ENCODE results near the gene C18orf54. TPM values are rescaled to one million over a fixed set of nuclear protein-coding genes. Genes with fewer than 3 reads are reported as not detected.
"Not testable (repeated sequence)": the region's sequence is repeated elsewhere in the genome, so short reads cannot be mapped to it uniquely, and the experiment has no call there.

C18orf54 gene
- polyA plus RNA-seq (2012; ENCODE audit: insufficient read depth, insufficient read length), result 8.3 TPM

GRCh38 chr18:54357660-54358494 lies at the start of gene C18orf54, which contains the start of gene STARD6:
Gene C18orf54 (plus strand): TSS chr18:54357906. CDS start chr18:54360573, 2,667 bp downstream.
Gene STARD6 (minus strand): TSS chr18:54357858. CDS start chr18:54354573, 3,285 bp downstream.
- H3K4me3 ChIP-seq (ENCODE audit: low read length), result peak within 1 kb of the TSS; percentile 90
- DNase-seq (ENCODE audit: low read depth, low spot score), result peak; percentile 89

DNA sequence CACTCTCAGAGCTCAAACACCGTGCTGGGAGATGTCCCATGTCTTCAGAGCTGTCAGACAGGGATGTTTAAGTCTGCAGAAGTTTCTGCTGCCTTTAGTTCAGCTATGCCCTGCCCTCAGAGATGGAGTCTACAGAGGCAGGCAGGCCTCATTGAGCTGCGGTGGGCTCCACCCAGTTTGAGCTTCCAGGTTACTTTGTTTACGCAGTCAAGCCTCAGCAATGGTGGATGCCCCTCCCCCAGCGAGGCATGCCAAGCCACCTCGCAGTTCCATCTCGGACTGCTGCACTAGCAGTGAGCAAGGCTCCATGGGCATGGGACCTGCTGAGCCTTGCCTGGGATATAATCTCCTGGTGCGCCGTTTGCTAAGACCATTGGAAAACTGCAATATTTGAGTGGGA lies 48.1 kb upstream of the C18orf54 start:
- not testable (repeated sequence) for DNase-seq (ENCODE audit: low read depth, low spot score); H3K4me3 ChIP-seq (ENCODE audit: low read length)

DNA sequence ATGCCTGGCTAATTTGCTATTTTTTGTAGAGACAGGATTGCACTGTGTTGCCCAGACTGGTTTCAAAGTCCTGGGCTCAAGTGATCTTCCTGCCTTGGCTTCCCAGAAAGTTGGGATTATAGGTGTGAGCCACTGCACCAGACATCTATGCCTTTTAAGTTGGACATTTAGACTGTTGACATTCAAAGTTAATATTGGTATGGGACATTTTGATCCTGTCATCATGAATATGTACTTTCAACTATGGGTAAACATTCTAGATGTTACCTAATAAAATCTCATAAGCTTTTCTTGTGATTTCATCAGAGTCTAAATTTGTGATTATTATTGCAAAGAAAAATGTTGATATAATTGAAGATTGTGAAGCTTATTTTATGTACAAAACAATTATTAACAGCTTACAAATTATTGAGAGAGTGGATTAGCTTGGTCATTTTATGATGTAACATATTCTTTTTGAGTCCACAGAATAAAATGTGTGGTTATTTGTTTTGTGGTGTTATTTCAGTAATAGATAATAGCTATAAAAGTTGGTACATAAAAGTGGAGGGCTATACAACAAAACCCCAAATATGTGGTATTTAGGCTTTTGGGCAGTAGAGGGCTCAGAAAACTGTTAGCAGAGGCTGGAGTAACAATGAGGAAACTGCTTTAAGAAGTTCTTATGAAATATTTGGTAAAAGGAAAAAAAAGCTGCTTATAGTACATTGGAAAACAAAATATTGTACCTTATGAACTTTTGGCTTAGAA lies 41.5 kb upstream of the C18orf54 start:
- DNase-seq (ENCODE audit: low read depth, low spot score), result no peak
- H3K4me3 ChIP-seq (ENCODE audit: low read length), result no peak overlapping the region

DNA sequence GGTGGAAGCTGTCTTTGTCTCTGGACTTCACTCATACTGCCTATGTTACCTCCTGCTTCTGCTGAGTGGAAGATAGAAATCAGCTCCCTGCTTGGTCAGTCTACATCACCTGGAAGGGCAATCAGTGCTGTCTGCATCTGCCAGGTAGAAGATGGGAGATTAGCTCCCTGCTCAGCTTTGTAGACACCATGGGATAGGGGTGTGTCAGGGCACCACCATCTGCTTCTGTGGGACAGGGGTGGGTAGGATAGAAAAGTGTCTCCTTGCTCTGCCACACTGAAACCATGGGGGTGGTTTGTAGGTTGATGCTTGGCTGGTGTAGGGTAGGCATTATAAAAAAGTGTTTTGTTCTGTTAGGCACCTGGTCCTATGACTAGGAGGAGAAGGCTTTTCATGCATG lies 34.1 kb upstream of the C18orf54 start:
- H3K4me3 ChIP-seq (ENCODE audit: low read length), result no peak overlapping the region
- no peak for DNase-seq (ENCODE audit: low read depth, low spot score)

- no peak overlapping the region for H3K4me3 ChIP-seq (ENCODE audit: low read length)
- no peak for DNase-seq (ENCODE audit: low read depth, low spot score)
Observed at GRCh38 chr18:54323970-54324369, 33.7 kb upstream of the C18orf54 start.

DNA sequence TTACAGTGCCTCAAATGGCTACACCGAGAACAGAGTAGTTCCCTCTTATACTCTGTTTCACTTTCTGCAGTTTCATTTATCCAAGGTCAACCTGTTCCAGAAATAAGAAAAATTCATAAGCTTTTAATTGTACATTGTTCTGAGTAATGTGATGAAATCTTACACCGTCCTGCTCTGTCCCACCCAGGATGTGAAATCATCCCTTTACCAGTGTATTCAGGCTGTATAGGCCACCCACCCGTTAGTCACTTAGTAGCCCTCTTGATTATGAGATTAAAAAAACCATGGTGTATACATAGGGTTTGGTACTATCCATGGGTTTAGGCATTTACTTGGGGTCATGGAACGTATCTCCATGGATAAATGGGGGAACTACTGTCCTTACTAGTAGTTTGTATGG lies 29.9 kb upstream of the C18orf54 start:
- H3K4me3 ChIP-seq (ENCODE audit: low read length), result no peak overlapping the region
- DNase-seq (ENCODE audit: low read depth, low spot score), result no peak

DNA sequence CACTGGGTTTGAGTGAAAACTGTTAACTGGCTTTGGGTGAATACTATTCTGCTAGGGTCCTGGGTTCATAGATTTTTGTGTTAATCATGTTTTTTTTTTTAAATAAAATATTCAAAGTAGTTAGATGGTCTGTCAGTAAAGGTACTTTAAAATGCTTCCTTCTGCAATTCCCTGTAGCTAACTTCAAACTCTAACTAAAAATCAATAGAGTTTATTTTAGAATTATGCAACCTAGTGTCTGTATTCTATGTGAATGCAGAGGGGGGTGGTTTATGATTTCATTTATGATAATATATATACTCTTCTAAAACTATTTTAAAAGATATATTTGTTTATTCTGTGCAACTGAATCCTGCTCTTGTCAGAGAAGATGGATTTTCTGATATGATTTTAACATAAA lies 27.9 kb upstream of the C18orf54 start:
- no peak for DNase-seq (ENCODE audit: low read depth, low spot score)

DNA sequence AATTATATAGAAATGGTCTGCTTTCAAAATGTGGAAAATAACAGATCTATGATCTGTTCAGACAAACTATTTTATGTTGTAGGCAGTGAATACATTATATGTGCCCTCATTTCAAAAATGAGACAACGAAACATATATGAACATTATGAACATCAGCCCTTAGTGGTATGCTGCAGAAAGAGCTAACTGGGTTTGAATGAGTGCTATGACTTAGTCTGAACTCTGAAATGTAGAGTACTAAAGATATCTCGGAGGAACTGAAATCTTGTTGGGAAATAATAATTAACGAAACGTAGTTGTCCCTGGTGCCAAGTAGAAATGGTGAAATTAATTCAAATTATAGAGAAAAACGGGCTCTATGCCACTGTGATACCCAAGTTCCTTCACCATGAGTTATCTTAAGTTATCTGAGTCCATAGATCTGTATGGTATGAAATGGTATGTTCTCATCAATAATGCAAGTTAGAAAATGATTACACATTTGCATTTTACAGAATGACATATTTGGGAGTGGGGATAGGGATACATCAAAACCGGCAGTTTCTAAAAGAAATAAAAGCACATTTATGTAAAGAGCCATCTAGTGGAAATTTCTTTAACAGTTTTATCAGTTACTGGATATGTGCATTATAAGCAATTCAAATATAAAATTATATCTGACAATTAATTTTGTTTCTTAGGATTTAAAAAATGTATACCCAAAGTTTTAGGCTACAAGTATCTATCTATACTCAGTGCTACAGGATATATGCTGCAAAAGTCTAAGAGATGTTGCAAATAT lies 26.7 kb upstream of the C18orf54 start:
- no peak for DNase-seq (ENCODE audit: low read depth, low spot score)
- no peak overlapping the region for H3K4me3 ChIP-seq (ENCODE audit: low read length)

More for the DNA sequence above, 27.9 kb upstream of the C18orf54 start:
- no peak overlapping the region for H3K4me3 ChIP-seq (ENCODE audit: low read length)

GRCh38 chr18:54335638-54336173 lies 22.0 kb upstream of the C18orf54 start:
- no peak overlapping the region for H3K4me3 ChIP-seq (ENCODE audit: low read length)
- no peak for DNase-seq (ENCODE audit: low read depth, low spot score)

- no peak for DNase-seq (ENCODE audit: low read depth, low spot score)
- no peak overlapping the region for H3K4me3 ChIP-seq (ENCODE audit: low read length)
Observed at GRCh38 chr18:54338230-54338629, 19.5 kb upstream of the C18orf54 start.

DNA sequence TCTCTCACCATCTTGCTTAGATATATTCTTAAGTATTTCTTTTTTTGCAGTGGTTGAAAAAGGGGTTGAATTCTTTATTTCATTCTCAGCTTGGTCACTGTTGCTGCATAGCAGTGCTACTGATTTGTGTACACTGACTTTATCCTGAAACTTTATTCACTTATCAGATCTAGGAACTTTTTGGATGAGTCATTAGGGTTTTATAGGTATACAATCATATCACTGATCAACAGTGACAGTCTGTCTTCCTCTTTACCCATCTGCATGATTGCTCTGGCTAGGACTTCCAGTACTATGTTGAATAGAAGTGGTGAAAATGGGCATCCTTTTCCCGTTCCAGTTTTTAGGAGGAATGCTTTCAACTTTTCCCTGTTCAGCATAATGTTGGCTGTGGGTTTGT lies 6.5 kb upstream of the C18orf54 start:
- DNase-seq (ENCODE audit: low read depth, low spot score), result no peak
- H3K4me3 ChIP-seq (ENCODE audit: low read length), result no peak overlapping the region

GRCh38 chr18:54357082-54357659 lies 535 bp upstream of the C18orf54 start:
- peak; percentile 18 for DNase-seq (ENCODE audit: low read depth, low spot score)

DNA sequence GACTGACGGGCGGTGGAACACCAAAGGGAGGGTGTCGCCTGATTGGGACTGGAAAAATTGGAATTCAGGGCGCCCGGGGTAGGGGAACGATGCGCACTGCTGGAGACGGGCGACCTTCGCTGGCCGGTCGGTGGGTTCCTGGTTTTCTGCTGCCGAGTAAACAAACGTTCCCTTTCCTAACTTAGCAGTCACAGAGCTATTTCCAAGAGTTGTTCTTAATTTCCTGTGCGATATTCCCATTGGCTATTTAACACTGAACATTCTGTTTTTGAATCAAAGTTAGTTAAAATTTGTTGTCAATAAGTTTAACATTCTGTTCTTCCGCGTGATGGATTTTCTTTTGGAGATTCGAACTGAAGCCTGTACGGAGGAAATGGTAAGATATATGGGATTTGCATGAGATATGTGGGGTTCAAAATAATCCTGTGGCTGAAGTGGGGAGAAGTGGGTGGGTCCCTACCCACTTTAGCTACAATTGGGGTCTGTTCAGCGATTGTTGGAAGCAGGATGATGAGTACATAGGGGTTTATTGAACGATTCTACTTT lies 862 bp downstream of the C18orf54 start:
- DNase-seq (ENCODE audit: low read depth, low spot score), result no peak
- peak overlapping the region; percentile 90 for H3K4me3 ChIP-seq (ENCODE audit: low read length)

More at GRCh38 chr18:54357082-54357659, 535 bp upstream of the C18orf54 start:
- H3K4me3 ChIP-seq (ENCODE audit: low read length), result peak overlapping the region; percentile 90

- DNase-seq (ENCODE audit: low read depth, low spot score), result no peak
Observed at GRCh38 chr18:54359233-54359632, 1.5 kb downstream of the C18orf54 start.

DNA sequence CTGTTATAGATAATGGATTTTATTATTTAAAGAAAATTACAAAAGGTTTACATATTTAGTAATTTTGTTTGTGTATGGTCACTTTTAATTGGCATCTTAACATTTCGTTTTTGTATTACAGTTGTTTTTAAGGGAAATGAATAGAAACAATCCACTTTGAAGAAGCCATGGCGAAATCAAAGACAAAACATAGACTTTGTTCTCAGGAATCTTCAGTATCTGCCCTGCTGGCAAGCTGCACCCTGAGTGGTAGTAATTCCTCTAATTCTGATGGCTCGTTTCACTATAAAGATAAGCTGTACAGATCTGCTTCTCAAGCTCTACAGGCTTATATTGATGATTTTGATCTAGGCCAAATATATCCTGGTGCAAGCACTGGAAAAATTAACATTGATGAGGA lies 2.7 kb downstream of the C18orf54 start:
- no peak overlapping the region for H3K4me3 ChIP-seq (ENCODE audit: low read length)
- DNase-seq (ENCODE audit: low read depth, low spot score), result no peak

More at GRCh38 chr18:54359233-54359632, 1.5 kb downstream of the C18orf54 start:
- no peak overlapping the region for H3K4me3 ChIP-seq (ENCODE audit: low read length)

DNA sequence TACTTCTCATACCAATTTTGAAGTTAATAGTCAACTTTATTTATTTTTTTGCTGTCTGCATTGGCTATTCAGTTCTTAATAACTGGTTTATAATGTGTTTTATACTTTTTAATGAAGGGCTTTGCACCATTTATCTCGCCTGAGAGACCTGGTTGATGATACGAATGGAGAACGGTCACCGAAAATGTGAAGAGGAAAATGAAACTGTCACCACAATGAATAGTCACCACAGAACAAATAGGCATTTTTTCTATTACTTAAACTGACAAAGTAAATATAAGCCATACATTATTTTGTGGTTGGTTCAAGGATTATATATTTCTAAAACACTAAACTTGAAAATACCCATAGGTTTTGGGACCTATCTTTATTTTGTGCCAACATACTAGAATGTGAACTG lies 20.4 kb downstream of the C18orf54 start:
- no peak overlapping the region for H3K4me3 ChIP-seq (ENCODE audit: low read length)
- no peak for DNase-seq (ENCODE audit: low read depth, low spot score)

DNA sequence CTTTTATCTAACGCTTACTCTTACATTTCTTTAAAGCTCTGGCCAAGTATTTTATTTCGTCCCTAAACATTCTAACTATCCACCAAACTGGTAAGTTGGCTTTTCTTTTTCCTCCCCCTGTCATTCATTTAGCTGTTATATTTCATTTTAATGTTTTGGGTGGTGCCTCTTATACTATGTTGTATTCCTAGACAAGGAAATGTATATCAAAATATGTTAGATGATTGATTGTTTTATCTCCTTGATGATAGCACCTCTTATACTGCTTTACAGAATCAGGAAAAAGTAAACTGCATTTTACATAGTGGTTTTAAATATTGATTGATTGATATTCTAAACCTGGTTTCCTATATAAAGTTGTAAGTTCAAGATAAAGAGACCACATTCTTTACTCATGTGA lies 23.9 kb downstream of the C18orf54 start:
- no peak overlapping the region for H3K4me3 ChIP-seq (ENCODE audit: low read length)
- DNase-seq (ENCODE audit: low read depth, low spot score), result no peak

DNA sequence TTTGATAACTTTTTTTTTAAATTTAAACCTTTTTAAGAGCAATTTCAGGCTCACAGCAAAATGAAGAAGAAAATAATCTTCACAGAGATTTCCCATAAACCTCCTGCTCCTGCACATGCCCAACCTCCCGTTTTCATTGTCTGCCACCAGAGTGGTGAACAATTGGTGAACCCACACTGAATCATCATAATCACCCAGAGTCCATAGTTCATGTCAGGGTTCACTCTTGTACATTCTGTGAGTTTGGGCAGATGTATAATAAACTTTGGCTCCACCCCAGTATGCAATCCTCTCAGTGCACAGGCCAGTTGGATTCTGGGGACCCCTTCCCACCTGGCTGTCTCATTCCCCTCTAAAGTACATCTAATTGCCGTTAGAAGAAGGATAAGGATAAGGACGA lies 24.4 kb downstream of the C18orf54 start:
- no peak for DNase-seq (ENCODE audit: low read depth, low spot score)
- no peak overlapping the region for H3K4me3 ChIP-seq (ENCODE audit: low read length)
